Measurements from ENCODE around the gene ATP11A.

The ATP11A gene

GRCh38 chr13:112885242-112885781 is 195.5 kb downstream of the ATP11A start:
- Histone ChIP-seq H3K9ac (ENCODE audit: low read depth, low read length) (no peak overlapping the region), H3K36me3 (ENCODE audit: insufficient read depth, low read length) (no peaks in the 10 kb centered on the region), H3K4me1 (ENCODE audit: insufficient read depth, low read length) (peaks cover 4% of the 10 kb centered on the region; the same call in 1 of the 2 replicates), H3K9me3 (ENCODE audit: control insufficient read depth, insufficient read depth, low read length) (no peaks in the 10 kb centered on the region)

- Histone ChIP-seq H3K9ac (ENCODE audit: low read depth, low read length) (peak overlapping the region; percentile 7; the same call in 1 of the 2 replicates), H3K4me1 (ENCODE audit: insufficient read depth, low read length) (peaks cover 4% of the 10 kb centered on the region; the same call in 1 of the 2 replicates), H3K36me3 (ENCODE audit: insufficient read depth, low read length) (no peaks in the 10 kb centered on the region), H3K9me3 (ENCODE audit: control insufficient read depth, insufficient read depth, low read length) (no peaks in the 10 kb centered on the region)
These were observed 196.0 kb downstream of the ATP11A start for GRCh38 chr13:112885782-112886268.

GRCh38 chr13:112887151-112887550 is 197.3 kb downstream of the ATP11A start:
- Histone ChIP-seq H3K4me1 (ENCODE audit: insufficient read depth, low read length) (peaks cover 13% of the 10 kb centered on the region), H3K9me3 (ENCODE audit: control insufficient read depth, insufficient read depth, low read length) (no peaks in the 10 kb centered on the region), H3K36me3 (ENCODE audit: insufficient read depth, low read length) (no peaks in the 10 kb centered on the region), H3K9ac (ENCODE audit: low read depth, low read length) (no peak overlapping the region)

- H3K36me3 ChIP-seq (ENCODE audit: insufficient read depth, low read length), result no peaks in the 10 kb centered on the region
- H3K4me1 ChIP-seq (ENCODE audit: insufficient read depth, low read length), result peaks cover 18% of the 10 kb centered on the region
- H3K9me3 ChIP-seq (ENCODE audit: control insufficient read depth, insufficient read depth, low read length), result no peaks in the 10 kb centered on the region
- no peak overlapping the region for H3K9ac ChIP-seq (ENCODE audit: low read depth, low read length)
These were observed 197.7 kb downstream of the ATP11A start for GRCh38 chr13:112887557-112887991.

GRCh38 chr13:112888238-112889111 is 198.6 kb downstream of the ATP11A start:
- Histone ChIP-seq H3K36me3 (ENCODE audit: insufficient read depth, low read length) (no peaks in the 10 kb centered on the region), H3K4me1 (ENCODE audit: insufficient read depth, low read length) (peaks cover 27% of the 10 kb centered on the region), H3K9me3 (ENCODE audit: control insufficient read depth, insufficient read depth, low read length) (no peaks in the 10 kb centered on the region), H3K9ac (ENCODE audit: low read depth, low read length) (no peak overlapping the region)

GRCh38 chr13:112889351-112890290 is 199.8 kb downstream of the ATP11A start:
- peaks cover 28% of the 10 kb centered on the region for H3K4me1 ChIP-seq (ENCODE audit: insufficient read depth, low read length)
- H3K9me3 ChIP-seq (ENCODE audit: control insufficient read depth, insufficient read depth, low read length), result no peaks in the 10 kb centered on the region
- no peak overlapping the region for H3K9ac ChIP-seq (ENCODE audit: low read depth, low read length)
- H3K36me3 ChIP-seq (ENCODE audit: insufficient read depth, low read length), result no peaks in the 10 kb centered on the region

- no peaks in the 10 kb centered on the region for H3K36me3 ChIP-seq (ENCODE audit: insufficient read depth, low read length)
- H3K9me3 ChIP-seq (ENCODE audit: control insufficient read depth, insufficient read depth, low read length), result no peaks in the 10 kb centered on the region
- no peak overlapping the region for H3K9ac ChIP-seq (ENCODE audit: low read depth, low read length)
- H3K4me1 ChIP-seq (ENCODE audit: insufficient read depth, low read length), result peaks cover 25% of the 10 kb centered on the region
These were observed 200.7 kb downstream of the ATP11A start for GRCh38 chr13:112890316-112891145.

GRCh38 chr13:112891477-112892401 is 201.9 kb downstream of the ATP11A start:
- Histone ChIP-seq H3K4me1 (ENCODE audit: insufficient read depth, low read length) (peaks cover 28% of the 10 kb centered on the region), H3K36me3 (ENCODE audit: insufficient read depth, low read length) (no peaks in the 10 kb centered on the region), H3K9ac (ENCODE audit: low read depth, low read length) (no peak overlapping the region), H3K9me3 (ENCODE audit: control insufficient read depth, insufficient read depth, low read length) (no peaks in the 10 kb centered on the region)

GRCh38 chr13:112892426-112893206 is 202.8 kb downstream of the ATP11A start:
- Histone ChIP-seq H3K9ac (ENCODE audit: low read depth, low read length) (peak overlapping the region; percentile 58; the same call in 1 of the 2 replicates), H3K9me3 (ENCODE audit: control insufficient read depth, insufficient read depth, low read length) (no peaks in the 10 kb centered on the region), H3K36me3 (ENCODE audit: insufficient read depth, low read length) (no peaks in the 10 kb centered on the region), H3K4me1 (ENCODE audit: insufficient read depth, low read length) (peaks cover 28% of the 10 kb centered on the region)

GRCh38 chr13:112893207-112893569 is 203.3 kb downstream of the ATP11A start:
- H3K9me3 ChIP-seq (ENCODE audit: control insufficient read depth, insufficient read depth, low read length), result no peaks in the 10 kb centered on the region
- H3K36me3 ChIP-seq (ENCODE audit: insufficient read depth, low read length), result no peaks in the 10 kb centered on the region
- H3K9ac ChIP-seq (ENCODE audit: low read depth, low read length), result peak overlapping the region; percentile 58; the same call in 1 of the 2 replicates
- peaks cover 28% of the 10 kb centered on the region for H3K4me1 ChIP-seq (ENCODE audit: insufficient read depth, low read length)

- H3K4me1 ChIP-seq (ENCODE audit: insufficient read depth, low read length), result peaks cover 28% of the 10 kb centered on the region
These were observed 204.0 kb downstream of the ATP11A start for GRCh38 chr13:112893570-112894422.

GRCh38 chr13:112894423-112894672 is 204.5 kb downstream of the ATP11A start:
- Histone ChIP-seq H3K4me1 (ENCODE audit: insufficient read depth, low read length) (peaks cover 28% of the 10 kb centered on the region), H3K9me3 (ENCODE audit: control insufficient read depth, insufficient read depth, low read length) (no peaks in the 10 kb centered on the region), H3K36me3 (ENCODE audit: insufficient read depth, low read length) (no peaks in the 10 kb centered on the region), H3K9ac (ENCODE audit: low read depth, low read length) (peak overlapping the region; percentile 64; the same call in 1 of the 2 replicates)

More at GRCh38 chr13:112893570-112894422, 204.0 kb downstream of the ATP11A start:
- Histone ChIP-seq H3K9ac (ENCODE audit: low read depth, low read length) (peak overlapping the region; percentile 58; the same call in 1 of the 2 replicates), H3K9me3 (ENCODE audit: control insufficient read depth, insufficient read depth, low read length) (no peaks in the 10 kb centered on the region), H3K36me3 (ENCODE audit: insufficient read depth, low read length) (no peaks in the 10 kb centered on the region)

All from ES-I3 (cell line).